Measurements from ENCODE around the gene CRHR2. TPM values are rescaled to one million over a fixed set of nuclear protein-coding genes. Genes with fewer than 3 reads are reported as not detected.

CRHR2 gene
- polyA plus RNA-seq, 1 experiment: not detected

DNA sequence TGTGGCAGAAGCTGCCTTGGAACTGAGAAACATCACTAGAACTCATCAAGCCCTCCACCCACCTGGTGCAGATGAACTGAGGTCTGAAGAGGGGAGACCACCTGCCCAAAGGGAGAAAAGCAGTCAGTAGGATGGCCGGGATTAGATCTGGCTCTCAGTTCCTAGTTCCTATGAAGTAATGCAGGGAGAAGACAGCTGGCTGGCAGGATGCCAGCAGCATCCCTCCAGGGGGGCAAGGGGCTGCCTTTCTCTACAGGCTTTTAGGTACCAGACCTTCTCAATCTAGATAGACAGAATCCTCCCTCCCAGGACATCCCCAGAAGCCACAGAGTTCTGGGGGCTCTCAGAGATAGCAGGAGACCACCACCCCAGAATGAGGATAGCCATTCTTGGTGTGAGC, 7.8 kb downstream of the CRHR2 start:
- Histone ChIP-seq H3K4me3 (ENCODE audit: low read depth, low read length) (no peak overlapping the region), H3K27me3 (ENCODE audit: control insufficient read depth, insufficient read depth, low read length) (peaks cover 16% of the 10 kb centered on the region), H3K36me3 (ENCODE audit: control insufficient read depth, insufficient read depth, low read length) (no peaks in the 10 kb centered on the region)
- CTCF ChIA-PET: no interaction called here
- TF ChIP-seq, protein P1, sequence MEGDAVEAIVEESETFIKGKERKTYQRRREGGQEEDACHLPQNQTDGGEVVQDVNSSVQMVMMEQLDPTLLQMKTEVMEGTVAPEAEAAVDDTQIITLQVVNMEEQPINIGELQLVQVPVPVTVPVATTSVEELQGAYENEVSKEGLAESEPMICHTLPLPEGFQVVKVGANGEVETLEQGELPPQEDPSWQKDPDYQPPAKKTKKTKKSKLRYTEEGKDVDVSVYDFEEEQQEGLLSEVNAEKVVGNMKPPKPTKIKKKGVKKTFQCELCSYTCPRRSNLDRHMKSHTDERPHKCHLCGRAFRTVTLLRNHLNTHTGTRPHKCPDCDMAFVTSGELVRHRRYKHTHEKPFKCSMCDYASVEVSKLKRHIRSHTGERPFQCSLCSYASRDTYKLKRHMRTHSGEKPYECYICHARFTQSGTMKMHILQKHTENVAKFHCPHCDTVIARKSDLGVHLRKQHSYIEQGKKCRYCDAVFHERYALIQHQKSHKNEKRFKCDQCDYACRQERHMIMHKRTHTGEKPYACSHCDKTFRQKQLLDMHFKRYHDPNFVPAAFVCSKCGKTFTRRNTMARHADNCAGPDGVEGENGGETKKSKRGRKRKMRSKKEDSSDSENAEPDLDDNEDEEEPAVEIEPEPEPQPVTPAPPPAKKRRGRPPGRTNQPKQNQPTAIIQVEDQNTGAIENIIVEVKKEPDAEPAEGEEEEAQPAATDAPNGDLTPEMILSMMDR (IDR thresholded peaks at IDR 0.05; ENCODE audit: insufficient read depth, low read depth, low read length): no peak
- POLR2A ChIA-PET: no interaction called here
- no peak for DNase-seq (ENCODE audit: low read depth)

DNA sequence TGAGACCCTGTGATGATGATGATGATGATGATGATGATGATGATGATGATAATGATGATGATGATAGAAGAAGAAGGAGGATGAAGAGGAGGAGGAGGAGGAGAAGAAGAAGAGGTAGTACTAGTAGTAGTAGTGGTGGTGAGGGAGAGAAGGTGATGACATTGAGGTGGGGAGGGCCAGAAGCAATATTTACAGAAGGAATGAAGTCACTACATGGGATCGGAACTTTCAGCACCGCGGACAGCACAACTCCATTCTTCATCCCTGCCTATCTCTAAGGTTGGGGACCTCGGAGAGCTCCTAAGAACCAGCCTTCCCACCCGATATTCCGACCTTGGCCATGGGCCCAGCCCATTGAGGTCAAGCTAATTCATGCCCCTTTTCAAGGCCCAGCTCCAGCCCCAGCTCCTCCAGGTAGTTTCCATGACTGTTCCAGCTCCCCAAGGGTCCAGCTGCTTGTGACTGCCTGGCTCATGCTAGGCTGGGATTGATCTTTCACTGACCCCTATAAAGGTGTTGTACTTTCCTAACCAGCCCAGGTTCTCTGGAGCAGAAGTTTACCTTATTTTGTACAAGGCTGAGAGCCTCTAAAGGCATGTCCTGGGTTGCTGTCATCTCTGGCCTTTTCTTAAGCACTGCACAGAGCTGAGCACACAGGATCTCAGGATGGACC, 10.3 kb downstream of the CRHR2 start:
- ChIA-PET CTCF (interaction anchor here (1.2 kb wide), 1 partner anchor 10 kb away, joined by 5 read pairs; no protein-coding TSS in a partner anchor), POLR2A (no interaction called here)
- TF ChIP-seq, protein P1 (IDR thresholded peaks at IDR 0.05; ENCODE audit: insufficient read depth, low read depth, low read length): no peak
- peaks cover 3% of the 10 kb centered on the region for H3K27me3 ChIP-seq (ENCODE audit: control insufficient read depth, insufficient read depth, low read length)
- no peaks in the 10 kb centered on the region for H3K36me3 ChIP-seq (ENCODE audit: control insufficient read depth, insufficient read depth, low read length)
- H3K4me3 ChIP-seq (ENCODE audit: low read depth, low read length): no peak overlapping the region
- DNase-seq (ENCODE audit: low read depth): no peak

DNA sequence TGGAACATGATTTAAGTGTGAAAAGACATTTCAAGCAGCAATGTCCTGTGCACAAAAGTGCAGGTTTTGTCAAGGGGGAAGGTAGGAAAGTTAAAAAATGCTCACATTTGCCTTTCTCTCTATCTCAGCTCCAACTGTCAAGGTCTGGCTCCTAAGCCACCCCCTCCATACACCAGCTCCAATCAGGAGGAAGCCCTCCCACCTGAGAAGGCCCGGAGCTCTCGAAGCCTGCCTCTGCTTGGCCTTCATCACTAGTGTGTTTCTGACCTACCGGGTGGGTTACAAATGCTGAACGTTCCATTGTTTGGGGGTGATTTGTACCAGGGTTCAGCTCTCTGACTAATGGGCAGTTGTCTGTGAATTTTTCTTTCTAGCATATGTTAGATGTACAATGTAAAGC, 14.2 kb downstream of the CRHR2 start:
- Histone ChIP-seq H3K36me3 (ENCODE audit: control insufficient read depth, insufficient read depth, low read length) (no peaks in the 10 kb centered on the region), H3K4me3 (ENCODE audit: low read depth, low read length) (no peak overlapping the region), H3K27me3 (ENCODE audit: control insufficient read depth, insufficient read depth, low read length) (peaks cover 2% of the 10 kb centered on the region; the same call in 1 of the 2 replicates)
- TF ChIP-seq, protein P1 (IDR thresholded peaks at IDR 0.05; ENCODE audit: insufficient read depth, low read depth, low read length): no peak
- DNase-seq (ENCODE audit: low read depth): no peak
- ChIA-PET CTCF (interaction anchor here (0.9 kb wide), 1 partner anchor 9 kb away, joined by 3 read pairs; no protein-coding TSS in a partner anchor), POLR2A (no interaction called here)

DNA sequence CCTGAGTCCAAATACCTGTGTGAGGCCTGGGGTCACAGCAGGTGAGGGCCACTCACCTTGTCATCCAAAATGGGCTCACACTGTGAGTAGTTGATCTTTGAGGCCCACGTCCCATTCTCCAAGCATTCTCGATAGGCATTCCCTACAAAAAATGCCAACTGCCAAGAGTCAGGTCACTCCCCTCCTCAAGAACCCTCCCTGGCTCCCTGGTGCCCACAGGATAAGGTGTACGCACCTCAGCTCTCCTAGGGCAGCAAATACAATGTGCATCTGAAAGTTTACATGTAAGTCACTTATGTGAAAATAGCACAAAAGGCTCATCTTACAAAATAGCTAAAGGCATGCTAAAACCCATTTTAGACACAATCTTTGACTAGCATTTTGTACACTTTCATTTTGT, 15.1 kb downstream of the CRHR2 start:
- TF ChIP-seq, protein P1 (IDR thresholded peaks at IDR 0.05; ENCODE audit: insufficient read depth, low read depth, low read length): no peak
- Histone ChIP-seq H3K36me3 (ENCODE audit: control insufficient read depth, insufficient read depth, low read length) (no peaks in the 10 kb centered on the region), H3K27me3 (ENCODE audit: control insufficient read depth, insufficient read depth, low read length) (peaks cover 2% of the 10 kb centered on the region; the same call in 1 of the 2 replicates), H3K4me3 (ENCODE audit: low read depth, low read length) (no peak overlapping the region)
- ChIA-PET CTCF (no interaction called here), POLR2A (no interaction called here)
- no peak for DNase-seq (ENCODE audit: low read depth)

DNA sequence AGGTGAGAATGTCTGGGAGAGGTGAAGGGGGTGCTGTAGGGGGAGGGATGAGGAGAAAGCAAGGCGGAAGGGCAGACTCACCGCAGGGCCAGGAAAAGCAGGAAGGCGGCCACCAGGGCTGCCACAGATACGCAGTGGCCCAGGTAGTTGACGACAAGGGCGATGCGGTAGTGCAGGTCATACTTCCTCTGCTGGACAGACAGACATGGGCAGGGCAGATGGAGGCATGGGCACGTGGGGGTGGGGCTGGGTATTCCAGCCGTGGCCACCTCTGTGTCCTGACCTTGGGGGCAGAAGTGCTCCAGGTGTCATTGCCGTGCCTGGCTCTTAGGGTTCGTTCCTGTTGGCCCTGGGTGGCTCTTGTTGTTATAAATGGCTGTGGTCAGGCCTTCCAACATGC, 16.8 kb downstream of the CRHR2 start:
- Histone ChIP-seq H3K36me3 (ENCODE audit: control insufficient read depth, insufficient read depth, low read length) (no peaks in the 10 kb centered on the region), H3K27me3 (ENCODE audit: control insufficient read depth, insufficient read depth, low read length) (peaks cover 2% of the 10 kb centered on the region; the same call in 1 of the 2 replicates), H3K4me3 (ENCODE audit: low read depth, low read length) (no peak overlapping the region)
- DNase-seq (ENCODE audit: low read depth): no peak
- ChIA-PET CTCF (interaction anchor here (2.4 kb wide), 1 partner anchor 75 kb away, joined by 10 read pairs; no protein-coding TSS in a partner anchor), POLR2A (no interaction called here)
- TF ChIP-seq, protein P1 (IDR thresholded peaks at IDR 0.05; ENCODE audit: insufficient read depth, low read depth, low read length): no peak

All from BJ (cell line).